Epidermal melanocyte (primary cell): ENCODE results near the gene ACOT13.
A peak's percentile ranks its signal among the peaks of the same experiment; 100 is the strongest.
"Not testable (repeated sequence)": the region's sequence is repeated elsewhere in the genome, so short reads cannot be mapped to it uniquely, and the experiment has no call there.

Experiments
- DNase-seq: peaks from one replicate; pipeline ENCODE4 v3.0.0; 2011; ENCODE audit warnings: low spot score; ENCODE audit not compliant: insufficient read length

Gene ACOT13

GRCh38 chr6:24721461-24722215 lies 54.8 kb downstream of the ACOT13 start:
- peak; percentile 47 for DNase-seq

- no peak for DNase-seq
Observed at GRCh38 chr6:24723270-24723669, 56.4 kb downstream of the ACOT13 start.

- not testable (repeated sequence) for DNase-seq
Observed at GRCh38 chr6:24730653-24731052, 63.8 kb downstream of the ACOT13 start.

- not testable (repeated sequence) for DNase-seq
Observed at GRCh38 chr6:24731456-24732134, 64.7 kb downstream of the ACOT13 start.

- no peak for DNase-seq
Observed at GRCh38 chr6:24734166-24734565, 67.3 kb downstream of the ACOT13 start.

GRCh38 chr6:24734710-24735109 lies 67.8 kb downstream of the ACOT13 start:
- DNase-seq: not testable (repeated sequence)

GRCh38 chr6:24738741-24739140 lies 71.9 kb downstream of the ACOT13 start:
- no peak for DNase-seq

- DNase-seq: no peak
Observed at GRCh38 chr6:24740861-24741260, 74.0 kb downstream of the ACOT13 start.

GRCh38 chr6:24742216-24742738 lies 75.4 kb downstream of the ACOT13 start:
- no peak for DNase-seq

- peak; percentile 22 for DNase-seq
Observed at GRCh38 chr6:24743265-24743943, 76.5 kb downstream of the ACOT13 start.

GRCh38 chr6:24743944-24744335 lies 77.1 kb downstream of the ACOT13 start:
- DNase-seq: no peak

- no peak for DNase-seq
Observed at GRCh38 chr6:24744911-24745310, 78.0 kb downstream of the ACOT13 start.

- DNase-seq: no peak
Observed at GRCh38 chr6:24749297-24749696, 82.4 kb downstream of the ACOT13 start.

GRCh38 chr6:24750878-24751277 lies 84.0 kb downstream of the ACOT13 start:
- not testable (repeated sequence) for DNase-seq

GRCh38 chr6:24752503-24752902 lies 85.6 kb downstream of the ACOT13 start:
- DNase-seq: no peak

GRCh38 chr6:24752917-24753492 lies 86.1 kb downstream of the ACOT13 start:
- no peak for DNase-seq

GRCh38 chr6:24753545-24753944 lies 86.7 kb downstream of the ACOT13 start:
- no peak for DNase-seq

GRCh38 chr6:24754378-24754777 lies 87.5 kb downstream of the ACOT13 start:
- not testable (repeated sequence) for DNase-seq
